CD4-positive, alpha-beta T cell (primary cell): Measurements from ENCODE around the gene MRPL45. TPM values are rescaled to one million over a fixed set of nuclear protein-coding genes. Genes with fewer than 3 reads are reported as not detected.

Experiments used
- ATAC-seq: fragments of 200-7000 bp; cut with Tn5 transposase; one replicate; pipeline ENCODE4 v1.10.0; 2022; ENCODE audit warnings: mild to moderate bottlenecking; ENCODE audit not compliant: poor library complexity
- CTCF ChIA-PET: fragments of 350-600 bp; sonication (Branson Sonifier 250); formaldehyde crosslinking; loops from one replicate; lab custom pipeline; 2021; ENCODE audit warnings: antibody characterized with exemption, inconsistent platforms; lab: Charles Lee
- POLR2A ChIA-PET: fragments of 350-600 bp; sonication (Branson Sonifier 250); formaldehyde crosslinking; loops from one replicate; lab custom pipeline; 2021; ENCODE audit warnings: antibody characterized with exemption, inconsistent platforms; lab: Charles Lee
- DNase-seq, 14 experiments: peaks; one replicate each; pipeline ENCODE4 v3.0.0-alpha.2; 2013 to 2020; ENCODE audit warnings: mixed read lengths in 2 of 14
- H3K27ac ChIP-seq, 2 donors: one replicate each; pipeline versions ENCODE4 v1.5.1 to v1.7.0; 2013; ENCODE audit warnings: low read length in 2 of 2, low read depth in 1 of 2, mild to moderate bottlenecking in 1 of 2
- H3K27me3 ChIP-seq, 2 experiments: 1 replicate in 1 of 2; 2 replicates in 1 of 2; pipeline versions ENCODE4 v1.6.1 to v1.7.0; 2013; ENCODE audit warnings: low read length in 2 of 2, control low read depth in 1 of 2, mild to moderate bottlenecking in 1 of 2, moderate library complexity in 1 of 2; ENCODE audit not compliant: insufficient read depth in 2 of 2, control insufficient read depth in 1 of 2
- H3K36me3 ChIP-seq: one replicate; pipeline ENCODE4 v1.6.1; 2013; ENCODE audit warnings: low read length, control low read depth; ENCODE audit not compliant: insufficient read depth
- H3K4me1 ChIP-seq: one replicate; pipeline ENCODE4 v1.6.1; 2013; ENCODE audit warnings: low read length, control low read depth; ENCODE audit not compliant: insufficient read depth
- H3K4me3 ChIP-seq: one replicate; pipeline ENCODE4 v1.5.1; 2013; ENCODE audit warnings: mild to moderate bottlenecking, low read length, moderate library complexity
- H3K9me3 ChIP-seq, 2 experiments: 1 replicate in 1 of 2; 2 replicates in 1 of 2; pipeline versions ENCODE4 v1.6.1 to v1.7.0; 2013; ENCODE audit warnings: low read length in 2 of 2, mild to moderate bottlenecking in 2 of 2, control low read depth in 1 of 2, moderate library complexity in 1 of 2; ENCODE audit not compliant: control insufficient read depth in 1 of 2, insufficient read depth in 1 of 2
- H3K27ac Mint-ChIP-seq: one replicate; pipeline ENCODE4 v1.8.0; 2020; ENCODE audit warnings: mixed read lengths
- H3K27me3 Mint-ChIP-seq: one replicate; pipeline ENCODE4 v1.8.0; 2021; ENCODE audit warnings: mixed read lengths
- H3K36me3 Mint-ChIP-seq: one replicate; pipeline ENCODE4 v1.8.0; 2021; ENCODE audit warnings: low read depth, mixed read lengths
- H3K4me1 Mint-ChIP-seq: one replicate; pipeline ENCODE4 v1.8.0; 2021; ENCODE audit warnings: low read depth, mixed read lengths
- H3K4me3 Mint-ChIP-seq: one replicate; pipeline ENCODE4 v1.8.0; 2020; ENCODE audit warnings: mild to moderate bottlenecking, mixed read lengths
- H3K9me3 Mint-ChIP-seq: one replicate; pipeline ENCODE4 v1.8.0; 2020; ENCODE audit warnings: mixed read lengths
- intact Hi-C, 2 experiments: fragments of 100-400 bp; cut with DNase I in 1 of 2; cut with micrococcal nuclease in 1 of 2; formaldehyde crosslinking; loops; one replicate each; pipeline versions ENCODE4 v1.15.1 to v1.9.0; 2023 to 2025; cut with DNase I, micrococcal nuclease
- total RNA-seq, 174 experiments: library from RNA in 2 of 174; stranded (reverse) in 2 of 174; gene quantifications; one replicate each; pipeline ENCODE4 v1.2.3 and lab custom pipeline; 2021 to 2026
- TF ChIP-seq, protein P1 (sequence below): fragments of 200-600 bp; IDR thresholded peaks from one replicate; pipeline ENCODE4 v1.8.0; 2022; ENCODE audit warnings: antibody characterized with exemption, mild to moderate bottlenecking

Gene MRPL45
- total RNA-seq, 2 experiments from 2014 or later = 17.5 to 17.7 TPM

DNA sequence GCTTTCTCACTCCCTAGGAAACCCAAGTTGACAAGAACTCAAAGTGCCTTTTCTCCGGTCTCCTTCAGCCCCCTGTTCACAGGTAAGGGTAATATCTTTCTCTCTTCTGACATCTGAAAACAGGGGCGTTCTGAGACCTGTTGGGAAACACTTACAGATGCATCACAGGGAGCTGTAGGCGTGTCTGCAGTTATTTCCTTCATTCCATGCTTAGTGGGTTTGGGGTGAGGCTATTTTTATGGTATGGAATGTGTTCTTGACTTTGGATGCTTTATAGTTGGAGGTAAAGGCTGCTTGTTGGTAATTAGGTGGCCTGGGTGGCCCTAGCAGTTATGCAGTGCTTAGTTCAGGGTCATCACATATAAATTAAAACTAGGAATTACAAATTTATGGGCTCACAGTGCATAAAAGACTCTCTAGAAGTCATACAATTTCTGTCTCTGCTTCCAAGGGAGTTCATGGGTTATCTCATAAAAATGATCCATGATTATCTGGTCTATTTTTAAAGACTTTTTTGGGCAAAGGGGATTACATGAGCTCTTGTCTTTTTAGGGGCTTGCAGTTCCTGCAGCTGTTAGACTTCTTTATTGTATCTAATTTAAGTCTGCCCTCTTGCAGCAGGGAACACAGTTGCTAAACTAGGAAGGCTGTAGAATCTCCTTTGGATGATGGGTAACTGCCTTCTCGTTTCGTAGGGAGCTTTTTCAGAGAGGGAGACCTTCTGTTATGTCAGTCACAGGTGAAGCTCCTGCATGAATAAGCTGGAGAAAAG is 64.9 kb downstream of the MRPL45 start:
- peaks cover 29% of the 10 kb centered on the region for H3K36me3 ChIP-seq
- H3K4me1 ChIP-seq = no peaks in the 10 kb centered on the region
- DNase-seq = no peak
- intact Hi-C loops = no loop called here
- no peaks in the 10 kb centered on the region for H3K9me3 ChIP-seq
- H3K27me3 ChIP-seq = no peaks in the 10 kb centered on the region
- Mint-ChIP-seq H3K4me1 (peaks cover 29% of the 10 kb centered on the region), H3K4me3 (no peak overlapping the region), H3K27ac (no peak overlapping the region), H3K27me3 (no peaks in the 10 kb centered on the region), H3K36me3 (peaks cover 34% of the 10 kb centered on the region), H3K9me3 (no peaks in the 10 kb centered on the region)
- H3K4me3 ChIP-seq = no peak overlapping the region
- ATAC-seq = no peak
- H3K27ac ChIP-seq = no peak overlapping the region
- ChIA-PET CTCF (interaction anchor here (1.3 kb wide), 1 partner anchor 53 kb away, joined by 3 read pairs; no protein-coding TSS in a partner anchor), POLR2A (interaction anchor here (1.4 kb wide), 1 partner anchor 11 kb away, joined by 5 read pairs; the partner anchor contains the start of gene SOCS7)
- TF ChIP-seq, protein P1, sequence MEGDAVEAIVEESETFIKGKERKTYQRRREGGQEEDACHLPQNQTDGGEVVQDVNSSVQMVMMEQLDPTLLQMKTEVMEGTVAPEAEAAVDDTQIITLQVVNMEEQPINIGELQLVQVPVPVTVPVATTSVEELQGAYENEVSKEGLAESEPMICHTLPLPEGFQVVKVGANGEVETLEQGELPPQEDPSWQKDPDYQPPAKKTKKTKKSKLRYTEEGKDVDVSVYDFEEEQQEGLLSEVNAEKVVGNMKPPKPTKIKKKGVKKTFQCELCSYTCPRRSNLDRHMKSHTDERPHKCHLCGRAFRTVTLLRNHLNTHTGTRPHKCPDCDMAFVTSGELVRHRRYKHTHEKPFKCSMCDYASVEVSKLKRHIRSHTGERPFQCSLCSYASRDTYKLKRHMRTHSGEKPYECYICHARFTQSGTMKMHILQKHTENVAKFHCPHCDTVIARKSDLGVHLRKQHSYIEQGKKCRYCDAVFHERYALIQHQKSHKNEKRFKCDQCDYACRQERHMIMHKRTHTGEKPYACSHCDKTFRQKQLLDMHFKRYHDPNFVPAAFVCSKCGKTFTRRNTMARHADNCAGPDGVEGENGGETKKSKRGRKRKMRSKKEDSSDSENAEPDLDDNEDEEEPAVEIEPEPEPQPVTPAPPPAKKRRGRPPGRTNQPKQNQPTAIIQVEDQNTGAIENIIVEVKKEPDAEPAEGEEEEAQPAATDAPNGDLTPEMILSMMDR = no peak

DNA sequence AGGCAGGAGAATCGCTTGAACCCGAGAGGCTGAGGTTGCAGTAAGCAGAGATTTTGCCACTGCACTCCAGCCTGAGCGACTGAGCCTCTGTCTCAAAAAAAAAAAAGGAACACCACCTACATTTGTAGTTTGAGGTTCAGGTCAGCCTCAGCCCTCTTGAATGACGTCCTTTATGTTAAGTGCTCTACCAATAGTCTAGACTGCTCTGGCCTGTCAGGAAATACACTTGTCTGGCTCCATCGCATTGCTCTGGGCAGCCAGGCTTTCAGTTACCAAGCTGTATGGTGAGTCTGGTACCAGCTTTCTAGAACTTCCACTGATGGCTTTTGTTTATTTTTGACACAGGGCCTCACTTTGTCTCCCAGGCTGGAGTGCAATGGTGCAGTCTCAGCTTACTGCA is 66.0 kb downstream of the MRPL45 start:
- ChIA-PET CTCF (interaction anchor here (1.4 kb wide), 1 partner anchor 14 kb away, joined by 3 read pairs; no protein-coding TSS in a partner anchor), POLR2A (interaction anchor here (1.2 to 1.4 kb wide), 2 partner anchors 8 to 12 kb away, joined by 3 to 5 read pairs; partner anchors contain the start of gene SOCS7)
- DNase-seq (no peak), ATAC-seq (no peak)
- H3K4me3 Mint-ChIP-seq = no peak overlapping the region
- Histone ChIP-seq H3K27me3 (no peaks in the 10 kb centered on the region), H3K36me3 (peaks cover 34% of the 10 kb centered on the region), H3K4me3 (no peak overlapping the region), H3K27ac (no peak overlapping the region), H3K4me1 (no peaks in the 10 kb centered on the region), H3K9me3 (no peaks in the 10 kb centered on the region)
- H3K27me3 Mint-ChIP-seq = no peaks in the 10 kb centered on the region
- peaks cover 19% of the 10 kb centered on the region for H3K4me1 Mint-ChIP-seq
- H3K36me3 Mint-ChIP-seq = peaks cover 40% of the 10 kb centered on the region
- intact Hi-C loops = no loop called here
- TF ChIP-seq, protein P1 = no peak
- no peak overlapping the region for H3K27ac Mint-ChIP-seq
- H3K9me3 Mint-ChIP-seq = no peaks in the 10 kb centered on the region

DNA sequence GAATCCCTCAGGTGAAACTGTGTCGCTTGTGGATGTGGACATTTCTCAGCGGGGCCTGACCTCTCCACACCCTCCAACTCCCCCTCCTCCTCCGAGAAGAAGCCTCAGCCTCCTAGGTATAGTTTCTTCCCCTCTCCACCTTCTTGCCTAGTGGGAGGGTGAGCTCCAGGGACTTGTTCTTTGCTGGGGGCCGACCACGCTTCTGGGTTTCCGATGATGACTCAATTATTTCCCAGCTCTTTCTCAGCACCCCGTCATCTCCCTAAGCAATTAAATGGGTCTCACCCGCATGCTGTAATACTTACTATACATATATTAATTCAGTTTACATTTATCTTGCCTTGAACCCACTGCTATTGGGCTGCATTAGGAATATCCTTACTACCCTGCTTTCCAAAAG is 67.8 kb downstream of the MRPL45 start:
- ChIA-PET POLR2A (no interaction called here), CTCF (no interaction called here)
- no peaks in the 10 kb centered on the region for H3K27me3 ChIP-seq
- peaks cover 5% of the 10 kb centered on the region for H3K4me1 Mint-ChIP-seq
- intact Hi-C loops = no loop called here
- H3K27ac ChIP-seq = no peak overlapping the region
- no peak for ATAC-seq
- peaks cover 46% of the 10 kb centered on the region for H3K36me3 ChIP-seq
- no peak overlapping the region for H3K4me3 ChIP-seq
- no peaks in the 10 kb centered on the region for H3K9me3 Mint-ChIP-seq
- H3K27me3 Mint-ChIP-seq = no peaks in the 10 kb centered on the region
- no peaks in the 10 kb centered on the region for H3K9me3 ChIP-seq
- H3K27ac Mint-ChIP-seq = no peak overlapping the region
- TF ChIP-seq, protein P1 = no peak
- DNase-seq = no peak
- peaks cover 55% of the 10 kb centered on the region for H3K36me3 Mint-ChIP-seq
- no peaks in the 10 kb centered on the region for H3K4me1 ChIP-seq
- no peak overlapping the region for H3K4me3 Mint-ChIP-seq
